Activated CD4-positive, alpha-beta T cell treated with anti-CD3 and anti-CD28 coated beads, Interleukin-2, amount 10 ng/mL, durations not matched to agents 7 days and 5 days (primary cell): ENCODE measurements around the gene SLC22A3. TPM values are rescaled to one million over a fixed set of nuclear protein-coding genes. Genes with fewer than 3 reads are reported as not detected.
"Not testable (repeated sequence)": the region's sequence is repeated elsewhere in the genome, so short reads cannot be mapped to it uniquely, and the experiment has no call there.

Experiments
- CTCF ChIA-PET: fragments of 350-600 bp; sonication (Branson Sonifier 250); formaldehyde crosslinking; loops from one replicate; lab custom pipeline; 2021; ENCODE audit warnings: antibody characterized with exemption; lab: Charles Lee
- POLR2A ChIA-PET: fragments of 350-600 bp; sonication (Branson Sonifier 250); formaldehyde crosslinking; loops from one replicate; lab custom pipeline; 2021; ENCODE audit warnings: antibody characterized with exemption; lab: Charles Lee
- DNase-seq: peaks from one replicate; pipeline ENCODE4 v3.0.0-alpha.2; 2020
- H3K27ac Mint-ChIP-seq: one replicate; pipeline ENCODE4 v1.8.0; 2021; ENCODE audit warnings: mild to moderate bottlenecking, moderate library complexity, mixed read lengths
- H3K27me3 Mint-ChIP-seq: one replicate; pipeline ENCODE4 v1.8.0; 2021; ENCODE audit warnings: mixed read lengths
- H3K36me3 Mint-ChIP-seq: one replicate; pipeline ENCODE4 v1.8.0; 2021; ENCODE audit warnings: low read depth, mixed read lengths
- H3K4me1 Mint-ChIP-seq: one replicate; pipeline ENCODE4 v1.8.0; 2021; ENCODE audit warnings: mixed read lengths
- H3K4me3 Mint-ChIP-seq: one replicate; pipeline ENCODE4 v1.8.0; 2021; ENCODE audit warnings: mild to moderate bottlenecking, moderate library complexity, mixed read lengths
- H3K9me3 Mint-ChIP-seq: one replicate; pipeline ENCODE4 v1.8.0; 2021; ENCODE audit warnings: mixed read lengths
- total RNA-seq, 2 experiments: library from RNA; stranded (reverse); gene quantifications; one replicate each; pipeline ENCODE4 v1.2.3, GENCODE V29; 2021

SLC22A3 gene
- total RNA-seq, 2 experiments from 2014 or later = not detected

DNA sequence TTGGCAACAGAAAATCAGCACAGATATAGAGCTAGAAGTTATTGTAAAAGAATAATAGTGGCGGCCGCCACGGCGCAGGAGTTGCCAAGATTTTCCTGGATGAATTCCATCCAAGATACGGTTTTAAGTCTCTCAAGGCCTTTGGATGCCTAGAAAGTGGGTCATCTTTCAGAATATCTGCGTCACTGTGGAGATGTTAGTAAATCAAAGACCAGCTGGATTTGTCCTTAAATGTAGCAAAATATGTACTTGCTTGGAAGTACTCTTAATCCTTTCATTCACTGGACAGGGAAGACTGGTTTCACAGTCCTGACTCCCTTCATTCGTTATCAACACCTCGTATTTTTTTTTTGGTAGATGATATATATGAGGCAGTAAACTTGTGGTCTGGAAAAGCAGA lies 83.0 kb downstream of the SLC22A3 start:
- no peak overlapping the region for H3K27ac Mint-ChIP-seq
- peaks cover 30% of the 10 kb centered on the region for H3K27me3 Mint-ChIP-seq
- no peaks in the 10 kb centered on the region for H3K9me3 Mint-ChIP-seq
- no peak for DNase-seq
- no peaks in the 10 kb centered on the region for H3K36me3 Mint-ChIP-seq
- H3K4me1 Mint-ChIP-seq = peaks cover 12% of the 10 kb centered on the region
- ChIA-PET CTCF (no interaction called here), POLR2A (no interaction called here)
- no peak overlapping the region for H3K4me3 Mint-ChIP-seq

DNA sequence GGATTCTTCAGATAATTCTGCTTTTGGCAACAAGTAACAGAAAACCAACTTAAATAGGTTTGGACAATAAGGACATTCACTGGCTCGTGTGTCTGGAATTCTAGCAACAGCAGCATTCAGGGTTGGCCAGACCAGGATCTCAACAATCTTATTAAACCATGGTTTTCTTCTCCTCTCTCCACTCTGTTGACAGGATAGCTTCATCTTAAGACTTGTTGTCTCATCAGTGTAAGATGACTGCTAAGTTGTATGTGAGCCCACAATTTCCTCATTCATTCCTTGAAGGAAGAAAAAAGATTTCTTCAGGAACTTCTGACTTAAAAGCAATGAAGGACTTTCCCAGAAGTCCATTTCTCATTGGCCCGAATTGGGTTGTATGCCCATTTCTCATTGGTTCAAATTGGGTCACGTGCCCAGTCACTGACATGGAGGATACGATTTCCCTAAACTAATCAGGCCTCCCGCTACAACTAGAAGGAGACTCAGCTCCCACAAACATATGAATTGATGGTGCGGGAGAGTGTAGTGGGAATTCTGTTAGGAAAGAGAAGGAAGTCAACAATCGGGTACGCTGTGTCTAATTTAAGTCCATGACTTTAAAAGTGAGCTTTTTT lies 83.7 kb downstream of the SLC22A3 start:
- no peak for DNase-seq
- Mint-ChIP-seq H3K9me3 (no peaks in the 10 kb centered on the region), H3K4me3 (no peak overlapping the region), H3K27me3 (peaks cover 33% of the 10 kb centered on the region), H3K27ac (no peak overlapping the region), H3K36me3 (no peaks in the 10 kb centered on the region), H3K4me1 (peaks cover 7% of the 10 kb centered on the region)
- ChIA-PET POLR2A (no interaction called here), CTCF (interaction anchor here (1.7 kb wide), 1 partner anchor 13 kb away, joined by 4 read pairs; no protein-coding TSS in a partner anchor)

GRCh38 chr6:160435935-160436334 lies 87.8 kb downstream of the SLC22A3 start:
- ChIA-PET CTCF (no interaction called here), POLR2A (no interaction called here)
- Mint-ChIP-seq H3K36me3 (no peaks in the 10 kb centered on the region), H3K27ac (no peak overlapping the region), H3K4me1 (peaks cover 7% of the 10 kb centered on the region), H3K4me3 (no peak overlapping the region), H3K27me3 (peaks cover 48% of the 10 kb centered on the region), H3K9me3 (no peaks in the 10 kb centered on the region)
- no peak for DNase-seq

DNA sequence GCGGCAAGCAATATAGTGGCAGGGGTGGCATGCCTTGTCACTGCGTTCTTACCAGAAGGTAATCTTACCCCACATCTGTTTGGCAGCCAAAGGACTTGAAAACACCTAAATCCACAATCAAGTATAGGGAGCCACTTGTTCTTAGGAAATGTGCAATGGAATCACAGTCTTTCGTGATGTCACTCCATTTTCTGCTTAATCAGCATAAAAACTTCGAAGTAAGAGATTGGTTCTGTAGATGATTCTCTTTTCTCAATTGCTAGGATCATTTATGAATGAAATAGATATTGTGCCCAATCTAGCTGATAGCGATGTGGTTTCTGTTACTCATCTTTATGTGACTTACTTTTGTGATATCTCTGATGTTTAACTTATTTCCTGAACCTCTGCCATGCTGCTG lies 89.0 kb downstream of the SLC22A3 start:
- no peak for DNase-seq
- Mint-ChIP-seq H3K27me3 (peaks cover 51% of the 10 kb centered on the region), H3K27ac (no peak overlapping the region), H3K9me3 (no peaks in the 10 kb centered on the region), H3K4me3 (no peak overlapping the region), H3K36me3 (no peaks in the 10 kb centered on the region), H3K4me1 (peaks cover 7% of the 10 kb centered on the region)
- ChIA-PET CTCF (interaction anchor here (0.8 kb wide), 1 partner anchor 10 kb away, joined by 3 read pairs; no protein-coding TSS in a partner anchor), POLR2A (no interaction called here)

DNA sequence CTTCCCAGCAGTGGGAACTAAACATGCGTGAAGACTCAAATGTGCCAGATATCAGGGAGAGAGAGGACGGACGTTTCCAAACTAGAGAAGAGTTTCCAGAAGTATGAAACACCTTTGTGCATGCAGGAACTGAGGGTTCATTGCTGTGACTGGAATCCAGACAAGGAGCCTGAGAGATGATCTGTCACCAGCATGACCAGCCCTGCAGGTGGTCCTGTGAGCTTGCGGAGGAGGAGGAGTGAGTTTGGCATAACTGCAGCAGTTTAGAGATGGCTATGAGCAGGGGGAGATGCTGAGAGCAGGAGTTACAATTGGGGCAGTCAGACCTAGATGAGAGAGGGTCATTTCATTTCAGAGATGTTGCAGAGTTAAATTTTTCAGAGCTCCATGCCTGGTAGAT lies 89.6 kb downstream of the SLC22A3 start:
- Mint-ChIP-seq H3K36me3 (no peaks in the 10 kb centered on the region), H3K4me3 (no peak overlapping the region), H3K27me3 (peaks cover 51% of the 10 kb centered on the region), H3K4me1 (peaks cover 7% of the 10 kb centered on the region), H3K9me3 (no peaks in the 10 kb centered on the region), H3K27ac (no peak overlapping the region)
- DNase-seq = no peak
- CTCF ChIA-PET = no interaction called here
- POLR2A ChIA-PET = no interaction called here

GRCh38 chr6:160438481-160438880 lies 90.3 kb downstream of the SLC22A3 start:
- ChIA-PET POLR2A (no interaction called here), CTCF (no interaction called here)
- no peaks in the 10 kb centered on the region for H3K36me3 Mint-ChIP-seq
- H3K27me3 Mint-ChIP-seq = peaks cover 55% of the 10 kb centered on the region
- no peak for DNase-seq
- peaks cover 7% of the 10 kb centered on the region for H3K4me1 Mint-ChIP-seq
- no peaks in the 10 kb centered on the region for H3K9me3 Mint-ChIP-seq
- H3K27ac Mint-ChIP-seq = no peak overlapping the region
- H3K4me3 Mint-ChIP-seq = no peak overlapping the region

DNA sequence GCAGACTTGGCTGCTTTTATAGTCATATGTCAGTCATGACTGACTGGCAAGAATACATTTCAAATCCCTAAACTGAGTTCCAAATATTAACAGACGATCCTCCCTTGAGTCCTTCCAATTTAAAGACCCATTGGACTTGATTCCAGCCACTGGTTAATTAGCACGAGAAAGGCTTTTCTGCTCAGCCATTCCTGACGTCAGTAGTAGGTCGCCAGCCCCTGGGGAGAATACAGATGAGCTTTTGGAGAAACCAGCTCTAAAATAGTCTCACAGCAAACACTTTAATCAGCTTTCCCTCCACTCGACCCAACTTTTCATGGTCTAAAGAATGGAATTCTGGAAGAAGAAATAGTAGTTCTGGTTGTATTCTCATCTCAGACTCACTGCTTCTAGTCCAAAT lies 91.6 kb downstream of the SLC22A3 start:
- CTCF ChIA-PET = interaction anchor here (1.0 kb wide), 1 partner anchor 16 kb away, joined by 3 read pairs; no protein-coding TSS in a partner anchor
- POLR2A ChIA-PET = no interaction called here
- Mint-ChIP-seq H3K36me3 (no peaks in the 10 kb centered on the region), H3K4me1 (peaks cover 7% of the 10 kb centered on the region), H3K27ac (no peak overlapping the region), H3K27me3 (peaks cover 51% of the 10 kb centered on the region), H3K4me3 (no peak overlapping the region), H3K9me3 (no peaks in the 10 kb centered on the region)
- DNase-seq = no peak

GRCh38 chr6:160442151-160442550 lies 94.0 kb downstream of the SLC22A3 start:
- H3K27me3 Mint-ChIP-seq = peaks cover 43% of the 10 kb centered on the region
- no peak for DNase-seq
- ChIA-PET CTCF (no interaction called here), POLR2A (no interaction called here)
- H3K36me3 Mint-ChIP-seq = no peaks in the 10 kb centered on the region
- H3K4me1 Mint-ChIP-seq = no peaks in the 10 kb centered on the region
- H3K27ac Mint-ChIP-seq = no peak overlapping the region
- H3K4me3 Mint-ChIP-seq = no peak overlapping the region
- H3K9me3 Mint-ChIP-seq = peaks cover 7% of the 10 kb centered on the region

- H3K27ac Mint-ChIP-seq = no peak overlapping the region
- no peaks in the 10 kb centered on the region for H3K36me3 Mint-ChIP-seq
- ChIA-PET CTCF (no interaction called here), POLR2A (no interaction called here)
- H3K4me3 Mint-ChIP-seq = no peak overlapping the region
- H3K27me3 Mint-ChIP-seq = peaks cover 38% of the 10 kb centered on the region
- DNase-seq = no peak
- H3K9me3 Mint-ChIP-seq = peaks cover 10% of the 10 kb centered on the region
- H3K4me1 Mint-ChIP-seq = no peaks in the 10 kb centered on the region
Measured at GRCh38 chr6:160445130-160445529, 97.0 kb downstream of the SLC22A3 start.

- peaks cover 39% of the 10 kb centered on the region for H3K27me3 Mint-ChIP-seq
- no peaks in the 10 kb centered on the region for H3K36me3 Mint-ChIP-seq
- no peak overlapping the region for H3K27ac Mint-ChIP-seq
- ChIA-PET CTCF (interaction anchor here (0.5 kb wide), 1 partner anchor 1552 kb away, joined by 3 read pairs; no protein-coding TSS in a partner anchor), POLR2A (no interaction called here)
- DNase-seq = no peak
- peaks cover 10% of the 10 kb centered on the region for H3K9me3 Mint-ChIP-seq
- H3K4me3 Mint-ChIP-seq = no peak overlapping the region
- no peaks in the 10 kb centered on the region for H3K4me1 Mint-ChIP-seq
Measured at GRCh38 chr6:160447350-160447749, 99.2 kb downstream of the SLC22A3 start.

GRCh38 chr6:160449787-160450186 lies 101.6 kb downstream of the SLC22A3 start:
- POLR2A ChIA-PET, H3K27ac Mint-ChIP-seq, H3K36me3 Mint-ChIP-seq, DNase-seq, H3K4me3 Mint-ChIP-seq, H3K4me1 Mint-ChIP-seq: not testable (repeated sequence)
- CTCF ChIA-PET = interaction anchor here (1.2 kb wide), 1 partner anchor 9 kb away, joined by 3 read pairs; no protein-coding TSS in a partner anchor
- peaks cover 44% of the 10 kb centered on the region for H3K27me3 Mint-ChIP-seq
- H3K9me3 Mint-ChIP-seq = peaks cover 10% of the 10 kb centered on the region

- Mint-ChIP-seq H3K4me3 (no peak overlapping the region), H3K36me3 (no peaks in the 10 kb centered on the region), H3K27me3 (peaks cover 45% of the 10 kb centered on the region), H3K9me3 (peaks cover 5% of the 10 kb centered on the region), H3K4me1 (peaks cover 3% of the 10 kb centered on the region), H3K27ac (no peak overlapping the region)
- ChIA-PET CTCF (interaction anchor here (0.6 to 1.2 kb wide), 2 partner anchors 312 to 515 kb away, joined by 3 to 4 read pairs; no protein-coding TSS in a partner anchor), POLR2A (interaction anchor here (0.5 kb wide), 1 partner anchor 753 kb away, joined by 6 read pairs; no protein-coding TSS in a partner anchor)
- no peak for DNase-seq
Measured at GRCh38 chr6:160450849-160451248, 102.7 kb downstream of the SLC22A3 start.

DNA sequence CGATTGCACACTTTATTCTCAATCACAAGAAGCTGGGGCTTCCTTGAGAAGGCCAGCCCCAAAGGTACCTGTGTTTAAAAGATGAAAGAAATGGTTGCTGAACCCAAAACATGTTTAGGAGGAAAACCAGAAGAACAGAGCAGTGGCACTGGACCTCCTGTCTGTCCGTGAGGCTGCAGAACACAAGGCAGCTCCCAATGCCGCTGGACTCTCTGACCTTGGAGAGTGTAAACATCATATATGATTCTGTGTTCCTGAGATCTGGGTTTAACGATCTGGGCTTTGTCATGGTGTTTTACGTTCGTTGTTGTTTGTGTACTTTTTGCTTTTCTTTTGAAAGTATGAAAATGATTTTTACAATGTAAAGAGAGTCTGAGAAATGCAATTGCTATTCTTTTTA lies 106.1 kb downstream of the SLC22A3 start:
- peaks cover 23% of the 10 kb centered on the region for H3K4me1 Mint-ChIP-seq
- CTCF ChIA-PET = interaction anchor here (0.6 to 1.4 kb wide), 2 partner anchors 39 to 658 kb away, joined by 3 to 5 read pairs; no protein-coding TSS in a partner anchor
- DNase-seq = no peak
- H3K36me3 Mint-ChIP-seq = no peaks in the 10 kb centered on the region
- peaks cover 47% of the 10 kb centered on the region for H3K27me3 Mint-ChIP-seq
- POLR2A ChIA-PET = no interaction called here
- no peak overlapping the region for H3K27ac Mint-ChIP-seq
- H3K9me3 Mint-ChIP-seq = peaks cover 3% of the 10 kb centered on the region
- no peak overlapping the region for H3K4me3 Mint-ChIP-seq
